ENCODE measurements around the gene SCN11A.
A peak's percentile ranks its signal among the peaks of the same experiment; 100 is the strongest.

Gene SCN11A

DNA sequence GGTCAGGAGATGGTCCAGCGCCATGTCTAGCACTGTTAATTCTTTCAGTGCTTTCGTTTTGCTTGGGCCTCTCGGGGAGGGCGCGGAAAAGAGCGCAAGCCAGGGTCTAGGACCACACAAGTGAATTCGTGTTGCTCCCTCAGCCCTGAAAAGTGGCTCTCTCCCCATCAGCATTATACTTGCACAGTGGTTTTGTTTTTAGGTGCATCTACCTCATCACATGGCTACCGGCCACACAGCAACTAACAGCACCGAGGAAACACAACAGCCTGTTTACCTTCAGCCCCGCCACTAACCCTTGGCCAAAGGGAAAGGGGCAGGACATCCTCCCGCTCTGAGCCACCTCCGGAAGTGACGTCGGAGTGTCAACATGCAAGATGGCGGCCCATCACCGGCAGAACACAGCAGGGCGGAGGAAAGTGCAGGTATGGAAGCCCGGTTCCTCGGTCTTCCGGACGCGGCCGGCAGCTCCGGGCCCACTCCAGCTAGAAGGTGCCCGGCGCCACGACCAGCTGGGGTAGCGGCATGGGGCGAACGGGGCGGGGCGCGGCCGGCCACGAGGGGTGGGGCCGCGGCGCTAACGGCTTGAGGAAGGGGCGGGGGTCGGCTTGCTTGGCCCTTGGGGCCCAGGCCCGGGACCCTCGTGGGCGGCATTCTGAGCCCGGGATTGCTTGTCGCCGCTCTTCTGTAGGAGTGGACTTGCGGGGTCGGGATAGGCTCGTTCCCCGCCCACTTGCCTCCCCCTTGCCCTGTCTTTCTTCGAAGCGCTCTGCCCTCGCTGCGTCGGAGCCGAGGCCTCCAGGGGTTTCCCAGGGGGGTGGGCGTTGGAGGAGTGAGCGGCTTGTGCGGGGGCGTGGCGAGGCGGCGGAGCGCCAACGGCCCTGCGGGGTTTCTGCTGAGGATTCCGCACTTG lies at the start of gene SCN11A, which contains the start of gene WDR48:
Gene SCN11A, minus strand, starts transcription at position 296 of the 913 bp plus-strand sequence. CDS start 101,582 bp downstream, outside the sequence.
Gene WDR48, plus strand, starts transcription at position 368 of the 913 bp plus-strand sequence. Its CDS starts 10 bp downstream, at position 378.
- peak; percentile 95 for DNase-seq

GRCh38 chr3:39101022-39101689 lies 49.4 kb upstream of the SCN11A start:
- DNase-seq, result peak; percentile 63

- no peak for DNase-seq
Measured at GRCh38 chr3:39100500-39100886, 48.7 kb upstream of the SCN11A start.

GRCh38 chr3:39099738-39100499 lies 48.2 kb upstream of the SCN11A start:
- DNase-seq, result no peak

- DNase-seq, result no peak
Measured at GRCh38 chr3:39099242-39099641, 47.5 kb upstream of the SCN11A start.

DNA sequence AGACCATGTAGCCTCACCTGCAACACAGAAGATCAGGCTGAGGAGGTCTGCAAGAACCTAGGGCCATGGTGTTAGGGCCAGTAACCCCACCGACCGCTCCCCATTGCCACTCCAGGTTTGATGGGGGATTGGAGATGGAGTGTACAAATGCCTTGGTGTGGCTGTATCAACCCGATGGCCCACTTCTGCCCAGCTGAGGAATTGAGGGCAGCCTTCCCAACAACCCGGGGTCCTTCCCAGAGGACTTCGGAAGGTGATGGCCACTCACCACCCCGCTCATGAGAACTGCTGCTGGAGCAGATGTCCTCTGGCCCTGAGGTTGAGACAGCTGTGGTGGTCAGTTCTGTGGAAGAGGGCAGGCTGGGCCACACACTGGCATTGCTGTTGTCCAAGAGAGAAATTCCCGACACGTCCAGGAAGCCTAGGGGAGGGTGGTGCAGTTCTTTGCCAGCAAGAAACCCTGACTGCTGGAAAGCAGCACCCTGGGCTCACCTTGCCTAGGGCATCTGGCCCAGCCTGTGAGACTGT lies 46.8 kb upstream of the SCN11A start:
- no peak for DNase-seq

- no peak for DNase-seq
Measured at GRCh38 chr3:39097716-39098472, 46.1 kb upstream of the SCN11A start.

- no peak for DNase-seq
Measured at GRCh38 chr3:39096775-39097174, 45.0 kb upstream of the SCN11A start.

DNA sequence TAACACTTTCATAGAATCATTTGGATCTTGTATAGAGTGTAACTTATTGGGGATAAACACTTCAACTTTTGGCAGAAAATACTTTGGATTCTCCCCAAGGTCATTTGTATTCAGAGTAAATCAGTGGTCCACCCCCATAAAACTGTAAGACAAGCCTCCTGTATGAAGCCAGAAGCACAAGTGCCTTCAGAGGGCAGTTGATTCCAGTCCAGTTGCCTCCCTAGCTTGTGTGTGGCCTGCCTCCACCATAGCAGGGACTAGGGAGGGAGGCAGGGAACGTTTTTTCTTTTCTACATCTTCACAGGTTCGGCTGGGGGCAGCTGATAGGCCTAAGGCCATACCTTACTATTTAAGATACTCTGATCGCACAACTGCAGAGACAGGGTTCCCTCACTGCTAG lies 44.0 kb upstream of the SCN11A start:
- DNase-seq, result no peak

GRCh38 chr3:39094851-39095677 lies 43.3 kb upstream of the SCN11A start:
- no peak for DNase-seq

DNA sequence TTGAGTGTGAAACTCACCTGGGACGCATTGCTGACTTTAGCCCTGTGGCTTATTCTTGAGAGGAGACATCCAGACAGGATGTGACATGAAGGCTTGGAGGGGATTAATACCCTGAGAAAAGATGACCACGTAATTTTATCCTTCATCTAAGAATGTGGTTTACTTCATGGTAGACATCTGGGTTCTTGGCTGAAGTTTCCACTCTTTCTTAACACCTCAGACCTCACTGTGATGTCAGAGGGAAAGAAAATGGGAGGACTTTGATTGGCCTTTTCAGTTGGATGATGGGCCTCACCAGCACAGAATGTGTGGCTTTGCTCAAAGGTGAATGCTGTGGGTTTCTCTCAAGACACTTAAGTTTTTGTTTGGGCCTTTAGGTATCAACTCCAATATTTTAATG lies 39.2 kb upstream of the SCN11A start:
- DNase-seq, result no peak

GRCh38 chr3:39088889-39089288 lies 37.1 kb upstream of the SCN11A start:
- no peak for DNase-seq

- DNase-seq, result no peak
Measured at GRCh38 chr3:39088456-39088855, 36.7 kb upstream of the SCN11A start.

DNA sequence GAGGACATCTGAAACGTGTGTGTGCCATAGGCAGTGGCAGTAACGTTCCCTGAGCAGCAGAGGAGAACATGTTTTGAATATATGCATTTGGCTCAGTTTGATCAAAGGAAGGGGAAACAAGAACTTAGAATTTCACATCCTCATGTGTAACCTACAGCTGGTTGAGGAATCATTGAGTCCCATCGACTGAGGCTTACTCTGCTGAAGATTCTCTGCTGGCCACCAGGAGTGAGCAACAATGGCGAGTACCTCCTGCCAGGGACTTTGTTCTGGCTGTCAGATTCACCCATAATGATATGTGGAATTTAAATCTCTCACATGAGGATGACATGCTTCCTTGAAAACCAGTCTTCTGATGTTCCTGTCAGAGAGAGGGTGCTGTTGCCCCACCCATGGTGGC lies 34.4 kb upstream of the SCN11A start:
- DNase-seq, result no peak

GRCh38 chr3:39082666-39083313 lies 31.0 kb upstream of the SCN11A start:
- no peak for DNase-seq

GRCh38 chr3:39080026-39080425 lies 28.3 kb upstream of the SCN11A start:
- no peak for DNase-seq

DNA sequence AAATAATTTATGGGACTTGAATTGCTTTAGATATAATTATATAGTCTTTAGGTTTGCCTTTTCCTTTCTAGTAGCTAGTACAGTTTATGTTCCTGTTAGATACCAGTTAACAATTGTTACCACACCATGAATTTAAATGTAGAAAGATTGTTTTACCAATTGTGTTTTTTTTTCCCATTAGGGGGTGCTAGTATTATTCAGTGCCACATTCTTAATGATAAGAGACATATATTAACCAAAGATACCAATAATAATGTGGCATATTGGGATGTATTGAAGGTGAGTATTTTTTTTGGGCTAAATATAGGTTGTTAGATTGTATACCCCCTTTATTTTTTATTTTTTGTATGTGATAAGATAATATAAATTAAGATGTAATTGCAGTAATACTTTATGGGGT lies 27.8 kb upstream of the SCN11A start:
- no peak for DNase-seq

- DNase-seq, result no peak
Measured at GRCh38 chr3:39075910-39076309, 24.2 kb upstream of the SCN11A start.

DNA sequence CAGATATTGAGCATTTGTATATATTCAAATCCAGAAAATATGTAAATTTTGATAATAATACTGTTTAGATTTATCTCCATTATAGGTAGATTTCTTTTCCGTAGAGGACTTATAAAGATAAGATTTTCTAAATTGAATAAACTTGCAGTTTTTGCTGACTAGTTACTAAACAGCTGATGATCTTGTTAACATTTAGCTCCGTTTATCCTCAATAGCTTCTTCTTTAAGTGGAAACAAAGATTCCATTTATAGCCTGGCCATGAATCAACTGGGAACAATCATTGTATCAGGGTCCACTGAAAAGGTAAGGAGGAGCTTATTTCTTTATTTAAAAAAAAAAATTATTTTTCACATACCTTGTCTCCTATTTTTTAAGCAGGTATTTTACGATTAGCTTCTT lies 16.8 kb upstream of the SCN11A start:
- no peak for DNase-seq

DNA sequence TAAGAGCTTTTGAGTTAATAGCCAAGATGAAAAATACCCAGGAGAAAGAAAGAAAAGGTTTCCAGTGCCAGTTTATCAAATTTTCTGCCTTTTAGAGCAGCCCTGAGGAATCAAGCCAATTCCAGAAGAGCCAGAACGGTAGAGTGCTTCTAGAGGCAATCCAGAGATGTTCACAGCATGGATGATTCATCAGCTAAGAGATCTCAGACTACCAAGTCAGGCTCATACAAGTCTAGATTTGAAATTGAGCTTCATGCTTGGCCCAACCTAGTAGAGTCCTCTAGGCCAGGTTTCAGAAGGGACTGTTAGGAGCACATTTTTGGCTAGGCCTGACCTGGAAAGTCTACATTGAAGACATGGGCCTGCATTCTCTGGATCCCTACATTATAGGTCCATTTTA lies 15.5 kb upstream of the SCN11A start:
- no peak for DNase-seq

GRCh38 chr3:39065197-39065596 lies 13.5 kb upstream of the SCN11A start:
- DNase-seq, result peak; percentile 30

Data from CD4-positive, alpha-beta T cell treated with Interleukin-10 for 1 hour (primary cell).